Stomach smooth muscle (tissue), 2 donors: ENCODE results near the gene EPHB4.

Experiments
- H3K27ac ChIP-seq: one replicate; pipeline ENCODE4 v1.7.0; 2013; ENCODE audit warnings: mild to moderate bottlenecking, low read length, inconsistent platforms
- H3K27me3 ChIP-seq, 2 donors: one replicate each; pipeline ENCODE4 v1.7.0; 2013; ENCODE audit warnings: low read length in 2 of 2; ENCODE audit not compliant: insufficient read depth in 2 of 2, control insufficient read depth in 1 of 2
- H3K36me3 ChIP-seq, 2 donors: one replicate each; pipeline ENCODE4 v1.7.0; 2013; ENCODE audit warnings: low read length in 2 of 2; ENCODE audit not compliant: control insufficient read depth in 2 of 2, insufficient read depth in 2 of 2
- H3K4me1 ChIP-seq: one replicate; pipeline ENCODE4 v1.7.0; 2013; ENCODE audit warnings: low read length; ENCODE audit not compliant: control insufficient read depth, insufficient read depth
- H3K4me3 ChIP-seq, 2 donors: one replicate each; pipeline ENCODE4 v1.7.0; 2013; ENCODE audit warnings: low read length in 2 of 2
- H3K9ac ChIP-seq, 2 donors: one replicate each; pipeline ENCODE4 v1.7.0; 2013; ENCODE audit warnings: low read length in 2 of 2, mild to moderate bottlenecking in 1 of 2
- H3K9me3 ChIP-seq, 2 donors: one replicate each; pipeline ENCODE4 v1.7.0; 2013; ENCODE audit warnings: low read length in 2 of 2; ENCODE audit not compliant: control insufficient read depth in 2 of 2
- donor health status: healthy.
- donor health status: Pancreatic carcinoma.

Gene EPHB4

GRCh38 chr7:100801833-100802568, 25.3 kb downstream of the EPHB4 start:
- Histone ChIP-seq H3K4me1 (peaks cover 15% of the 10 kb centered on the region), H3K27ac (no peak overlapping the region), H3K9me3 (no peaks in the 10 kb centered on the region), H3K4me3 (no peak overlapping the region), H3K36me3 (peaks cover 0 to 7% of the 10 kb centered on the region in 2 donors), H3K27me3 (peaks cover 4 to 5% of the 10 kb centered on the region in 2 donors), H3K9ac (no peak overlapping the region)

- Histone ChIP-seq H3K4me3 (no peak overlapping the region), H3K36me3 (no peaks in the 10 kb centered on the region), H3K27me3 (peaks cover 6% of the 10 kb centered on the region in 2 donors), H3K9me3 (no peaks in the 10 kb centered on the region), H3K4me1 (peaks cover 15% of the 10 kb centered on the region), H3K9ac (no peak overlapping the region), H3K27ac (no peak overlapping the region)
Observed at GRCh38 chr7:100799037-100799896, 28.1 kb downstream of the EPHB4 start.

GRCh38 chr7:100794741-100795140, 32.6 kb downstream of the EPHB4 start:
- Histone ChIP-seq H3K4me3 (no peak overlapping the region), H3K4me1 (no peaks in the 10 kb centered on the region), H3K27ac (no peak overlapping the region), H3K9ac (no peak overlapping the region), H3K27me3 (peaks cover 7 to 12% of the 10 kb centered on the region in 2 donors), H3K36me3 (no peaks in the 10 kb centered on the region), H3K9me3 (no peaks in the 10 kb centered on the region)

- H3K27ac ChIP-seq, result no peak overlapping the region
Observed at GRCh38 chr7:100793806-100794660, 33.3 kb downstream of the EPHB4 start.

GRCh38 chr7:100791881-100792666, 35.2 kb downstream of the EPHB4 start:
- H3K36me3 ChIP-seq, result no peaks in the 10 kb centered on the region
- no peaks in the 10 kb centered on the region for H3K4me1 ChIP-seq
- H3K4me3 ChIP-seq, result no peak overlapping the region
- no peak overlapping the region for H3K27ac ChIP-seq
- no peaks in the 10 kb centered on the region for H3K9me3 ChIP-seq
- H3K27me3 ChIP-seq, result peaks cover 7 to 12% of the 10 kb centered on the region in 2 donors
- H3K9ac ChIP-seq, result no peak overlapping the region

More at GRCh38 chr7:100793806-100794660, 33.3 kb downstream of the EPHB4 start:
- H3K4me3 ChIP-seq, result no peak overlapping the region
- H3K4me1 ChIP-seq, result no peaks in the 10 kb centered on the region
- no peaks in the 10 kb centered on the region for H3K9me3 ChIP-seq
- peaks cover 7 to 12% of the 10 kb centered on the region in 2 donors for H3K27me3 ChIP-seq
- H3K9ac ChIP-seq, result no peak overlapping the region
- no peaks in the 10 kb centered on the region for H3K36me3 ChIP-seq

- Histone ChIP-seq H3K9ac (no peak overlapping the region), H3K27me3 (peaks cover 3 to 12% of the 10 kb centered on the region in 2 donors), H3K36me3 (no peaks in the 10 kb centered on the region), H3K27ac (no peak overlapping the region), H3K4me3 (no peak overlapping the region), H3K4me1 (no peaks in the 10 kb centered on the region), H3K9me3 (peaks cover 0 to 6% of the 10 kb centered on the region in 2 donors)
Observed at GRCh38 chr7:100789055-100789454, 38.3 kb downstream of the EPHB4 start.

GRCh38 chr7:100786323-100786722, 41.0 kb downstream of the EPHB4 start:
- Histone ChIP-seq H3K9me3 (peaks cover 3 to 9% of the 10 kb centered on the region in 2 donors), H3K27ac (no peak overlapping the region), H3K9ac (no peak overlapping the region), H3K4me3 (no peak overlapping the region), H3K36me3 (no peaks in the 10 kb centered on the region), H3K4me1 (no peaks in the 10 kb centered on the region), H3K27me3 (peaks cover 0 to 6% of the 10 kb centered on the region in 2 donors)

GRCh38 chr7:100785878-100786277, 41.4 kb downstream of the EPHB4 start:
- H3K36me3 ChIP-seq, result no peaks in the 10 kb centered on the region

GRCh38 chr7:100783804-100784203, 43.5 kb downstream of the EPHB4 start:
- Histone ChIP-seq H3K4me1 (no peaks in the 10 kb centered on the region), H3K9ac (no peak overlapping the region), H3K36me3 (no peaks in the 10 kb centered on the region), H3K9me3 (peaks cover 3 to 9% of the 10 kb centered on the region in 2 donors), H3K27me3 (peaks cover 0 to 7% of the 10 kb centered on the region in 2 donors), H3K4me3 (no peak overlapping the region), H3K27ac (no peak overlapping the region)

More at GRCh38 chr7:100785878-100786277, 41.4 kb downstream of the EPHB4 start:
- Histone ChIP-seq H3K4me3 (no peak overlapping the region), H3K27ac (no peak overlapping the region), H3K9ac (no peak overlapping the region), H3K27me3 (peaks cover 0 to 6% of the 10 kb centered on the region in 2 donors), H3K9me3 (peaks cover 3 to 9% of the 10 kb centered on the region in 2 donors), H3K4me1 (no peaks in the 10 kb centered on the region)
